ENCODE measurements around the gene MDM4.

Gene MDM4

DNA sequence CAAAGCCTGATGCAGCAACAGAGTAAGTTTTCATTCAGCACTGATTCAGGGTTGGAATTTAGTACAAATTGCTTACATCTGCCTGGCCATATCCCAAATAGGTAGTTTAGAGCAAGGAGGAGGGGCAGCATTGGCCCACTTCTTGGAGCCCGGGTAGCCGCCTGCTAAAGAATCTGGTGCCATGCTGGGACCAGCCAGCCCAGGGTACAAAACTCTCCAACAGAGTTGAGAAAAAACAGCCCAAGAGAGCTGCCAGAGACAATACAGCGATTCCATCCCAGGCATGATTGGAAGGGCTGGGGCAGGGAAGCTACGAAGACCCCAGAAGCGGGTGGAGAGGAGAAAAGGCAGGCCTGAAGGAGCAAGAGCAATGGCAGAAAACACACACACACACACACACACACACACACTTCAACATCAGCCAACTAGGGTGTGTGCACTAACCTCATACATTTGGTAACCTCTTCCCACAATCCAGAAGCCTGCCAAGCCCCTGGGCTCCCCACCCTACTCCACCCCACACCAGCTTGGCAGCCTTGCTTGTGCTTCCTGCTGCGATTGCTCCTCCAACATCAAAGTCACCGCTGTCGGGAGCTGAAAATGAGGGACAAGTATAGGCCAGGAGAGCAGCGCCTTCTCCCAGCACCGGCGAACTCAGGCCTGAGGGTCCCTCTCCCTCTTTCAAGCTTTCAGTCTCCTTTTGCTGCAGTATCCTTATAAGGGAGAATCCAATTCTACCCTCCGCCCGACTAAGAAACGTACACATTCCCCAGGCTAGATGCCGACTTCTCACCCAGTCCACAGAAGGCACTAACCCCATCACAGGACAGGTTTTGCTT is 22.8 kb upstream of the MDM4 start:
- DNase-seq (ENCODE audit: low spot score), result no peak

DNA sequence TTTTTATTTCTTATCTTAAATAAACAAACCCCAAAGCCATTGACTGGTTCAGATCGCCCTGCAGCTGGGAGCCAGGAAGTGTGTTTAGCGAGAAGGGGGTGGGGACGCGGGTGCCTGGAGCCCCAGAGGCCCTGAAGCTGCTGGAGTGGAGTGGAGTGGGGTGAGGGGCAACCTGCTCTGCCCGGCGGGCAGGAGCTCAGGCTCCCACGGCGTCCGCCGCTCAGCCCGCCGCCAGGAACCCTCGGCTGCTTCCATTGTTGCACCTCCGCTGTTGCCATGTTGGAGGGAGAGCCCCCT is 22.3 kb upstream of the MDM4 start:
- DNase-seq (ENCODE audit: low spot score), result peak; percentile 50

DNA sequence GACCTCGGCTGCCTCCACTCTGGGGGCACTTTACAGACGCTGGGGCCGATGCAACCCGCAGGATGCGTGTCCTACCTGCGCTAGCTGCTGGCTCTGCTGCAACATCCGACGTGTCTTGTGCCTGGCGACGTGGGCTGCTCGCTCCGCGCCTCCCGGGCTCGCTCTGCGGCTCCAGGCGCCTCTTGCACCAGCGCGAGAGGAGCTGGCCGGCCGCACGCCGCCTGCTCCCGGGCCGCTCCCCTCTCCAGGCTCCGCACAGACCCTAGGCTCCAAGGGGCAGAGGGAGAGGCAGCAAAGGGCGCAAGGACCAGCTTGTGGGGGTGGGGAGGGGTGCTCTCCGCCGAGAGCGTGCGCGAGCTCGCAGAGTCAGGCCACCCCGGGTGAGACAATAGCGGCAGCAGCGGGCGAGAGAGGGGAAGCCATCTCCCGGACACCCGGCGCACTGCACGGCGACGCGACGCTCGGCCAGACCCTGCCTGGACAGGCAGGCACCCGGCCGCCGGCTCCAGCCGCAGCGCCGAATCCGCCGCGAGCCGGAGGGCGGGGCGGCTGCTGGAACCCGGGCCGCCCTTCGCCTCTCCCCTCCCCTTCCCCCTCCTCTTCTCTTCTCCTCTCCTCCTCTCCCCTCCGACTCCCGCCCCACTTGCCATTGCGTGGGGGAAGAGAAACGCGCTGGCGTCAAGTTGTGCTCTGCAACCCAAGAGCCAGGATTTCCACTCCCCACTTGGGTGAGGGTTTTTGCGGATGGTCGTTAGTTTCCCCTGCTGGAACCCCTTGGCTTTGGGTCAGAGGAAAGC is 21.7 kb upstream of the MDM4 start, which contains the start of gene PIK3C2B:
TSS of gene PIK3C2B (minus strand) at position 525 of the 797 bp plus-strand sequence. CDS start 25,003 bp downstream, outside the sequence.
- peak; percentile 78 for DNase-seq (ENCODE audit: low spot score)

DNA sequence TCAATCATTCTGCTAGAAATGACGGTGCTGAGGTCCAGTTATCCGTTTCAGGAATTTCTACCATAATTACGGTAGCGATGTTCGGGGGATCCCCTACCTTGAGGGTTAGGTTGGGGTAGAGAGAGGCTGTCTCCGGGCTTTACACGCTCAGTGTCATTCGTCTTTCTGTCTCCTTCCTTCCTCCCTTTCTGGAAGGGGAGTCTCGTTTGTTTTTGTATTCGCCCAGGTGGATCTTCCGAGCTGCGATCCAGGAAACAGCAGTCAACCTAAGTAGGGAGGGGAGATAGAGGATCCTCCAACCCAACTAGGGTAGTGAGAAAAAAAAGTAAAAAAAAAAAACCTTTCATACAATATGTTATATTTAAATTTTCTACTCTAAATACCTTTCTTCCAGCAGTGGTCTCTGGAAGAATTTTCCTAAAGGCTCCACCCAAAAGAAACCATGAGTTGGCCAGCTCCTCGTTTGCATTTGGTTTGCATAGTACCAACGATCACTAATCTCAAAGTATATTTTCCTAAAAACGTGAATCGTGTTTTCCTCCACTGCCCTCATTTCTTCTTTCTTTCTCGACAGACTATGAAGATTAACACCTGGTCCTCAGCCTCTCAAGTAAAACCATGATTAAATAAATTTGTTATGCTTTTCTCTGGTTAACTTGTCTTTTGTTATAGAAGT is 21.0 kb upstream of the MDM4 start:
- DNase-seq (ENCODE audit: low spot score), result peak; percentile 57

DNA sequence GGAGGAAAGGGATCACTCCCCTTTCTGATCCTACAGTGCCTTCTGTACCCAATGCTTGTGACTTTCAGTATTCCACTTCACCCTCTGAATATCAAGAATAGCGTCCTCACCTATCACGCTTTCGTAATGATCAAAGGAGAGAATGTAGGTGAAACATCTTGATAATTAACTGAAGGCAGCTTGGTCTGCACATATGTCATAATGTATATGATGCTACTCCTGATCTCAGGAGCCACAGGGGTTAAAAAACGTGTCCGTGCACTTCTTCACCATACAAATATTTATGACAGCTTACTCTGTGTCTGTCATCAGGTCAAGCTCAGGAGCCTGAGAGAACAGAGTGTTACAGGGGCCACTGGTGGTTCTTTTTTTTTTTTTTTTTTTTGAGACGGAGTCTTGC is 20.4 kb upstream of the MDM4 start:
- no peak for DNase-seq (ENCODE audit: low spot score)

DNA sequence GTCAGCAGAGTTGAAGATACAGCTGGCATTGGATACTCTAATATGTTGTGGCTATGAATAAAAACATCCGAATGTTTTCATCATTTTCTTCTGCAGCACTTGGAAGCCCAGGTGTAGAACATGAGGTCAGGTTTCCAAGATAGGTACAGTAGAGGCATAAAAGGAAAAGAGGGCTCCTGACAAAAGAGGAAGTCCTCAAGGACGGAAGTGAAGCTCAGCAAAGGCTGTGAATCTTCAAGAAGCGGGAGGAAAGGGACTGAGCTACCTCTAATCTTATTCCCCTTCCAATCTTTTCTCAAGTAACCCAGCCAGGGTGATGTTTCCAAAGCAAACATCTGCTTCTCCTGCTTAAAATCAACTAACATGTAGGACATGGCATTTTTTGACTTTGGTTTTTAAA is 17.2 kb upstream of the MDM4 start:
- DNase-seq (ENCODE audit: low spot score), result no peak

DNA sequence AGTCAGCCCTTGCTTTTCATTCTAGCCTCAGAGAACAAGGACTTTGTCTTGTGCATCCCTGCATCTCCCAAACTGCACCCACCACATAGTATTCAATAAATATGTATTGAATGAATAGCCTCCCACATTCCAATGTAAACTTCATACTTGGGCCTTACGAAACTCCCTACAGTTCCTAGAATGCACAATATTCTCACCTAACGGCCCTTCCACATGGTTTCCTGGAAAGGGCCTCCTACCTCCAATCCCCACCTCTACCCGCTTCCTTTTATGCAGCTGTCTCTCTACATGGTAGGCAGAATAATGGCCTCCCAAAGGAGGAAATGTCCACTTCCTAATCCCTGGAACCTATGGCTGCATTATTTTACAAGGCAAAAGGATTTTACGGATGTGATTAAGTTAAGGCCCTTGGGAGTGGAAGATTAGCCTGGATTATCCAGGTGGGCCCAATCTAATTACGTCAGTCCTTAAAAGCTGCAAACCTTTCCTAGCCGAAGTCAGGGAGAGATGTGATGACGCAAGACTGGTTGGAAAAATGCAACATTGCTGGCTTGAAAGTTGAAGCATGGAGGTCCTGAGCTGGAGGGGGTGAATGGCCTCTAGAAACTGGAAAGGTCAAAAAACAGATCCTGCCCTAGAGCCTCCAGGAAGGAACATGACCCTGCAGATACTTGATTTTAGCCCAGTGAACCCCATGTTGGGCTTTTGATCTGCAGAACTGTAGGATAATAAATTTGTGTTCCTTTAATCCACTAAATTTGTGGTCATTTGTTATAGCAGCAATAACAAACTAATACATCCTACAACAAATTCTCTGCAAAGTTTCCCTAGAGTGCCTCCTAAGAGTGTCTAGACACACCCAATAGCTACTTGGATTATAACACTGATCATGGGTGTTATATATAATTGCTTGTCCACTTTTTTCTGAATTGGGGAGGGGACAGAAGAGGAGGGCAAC is 16.4 kb upstream of the MDM4 start:
- DNase-seq (ENCODE audit: low spot score), result no peak

DNA sequence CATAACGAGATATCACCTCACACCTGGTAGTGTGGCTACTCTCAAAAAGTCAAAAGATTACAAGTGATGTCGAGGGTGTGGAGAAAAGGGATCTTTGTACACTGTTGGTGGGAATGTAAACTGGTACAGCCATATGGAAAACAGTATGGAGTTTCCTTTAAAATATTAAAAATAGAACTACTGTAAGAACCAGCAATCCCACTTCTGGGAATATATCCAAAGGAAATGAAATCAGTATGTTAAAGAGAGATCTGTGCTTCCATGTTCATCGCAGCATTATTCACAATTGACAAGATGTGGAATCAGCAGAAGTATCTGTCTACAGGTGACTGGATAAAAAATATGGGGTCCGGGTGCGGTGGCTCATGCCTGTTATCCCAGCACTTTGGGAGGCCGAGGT is 14.0 kb upstream of the MDM4 start:
- no peak for DNase-seq (ENCODE audit: low spot score)

DNA sequence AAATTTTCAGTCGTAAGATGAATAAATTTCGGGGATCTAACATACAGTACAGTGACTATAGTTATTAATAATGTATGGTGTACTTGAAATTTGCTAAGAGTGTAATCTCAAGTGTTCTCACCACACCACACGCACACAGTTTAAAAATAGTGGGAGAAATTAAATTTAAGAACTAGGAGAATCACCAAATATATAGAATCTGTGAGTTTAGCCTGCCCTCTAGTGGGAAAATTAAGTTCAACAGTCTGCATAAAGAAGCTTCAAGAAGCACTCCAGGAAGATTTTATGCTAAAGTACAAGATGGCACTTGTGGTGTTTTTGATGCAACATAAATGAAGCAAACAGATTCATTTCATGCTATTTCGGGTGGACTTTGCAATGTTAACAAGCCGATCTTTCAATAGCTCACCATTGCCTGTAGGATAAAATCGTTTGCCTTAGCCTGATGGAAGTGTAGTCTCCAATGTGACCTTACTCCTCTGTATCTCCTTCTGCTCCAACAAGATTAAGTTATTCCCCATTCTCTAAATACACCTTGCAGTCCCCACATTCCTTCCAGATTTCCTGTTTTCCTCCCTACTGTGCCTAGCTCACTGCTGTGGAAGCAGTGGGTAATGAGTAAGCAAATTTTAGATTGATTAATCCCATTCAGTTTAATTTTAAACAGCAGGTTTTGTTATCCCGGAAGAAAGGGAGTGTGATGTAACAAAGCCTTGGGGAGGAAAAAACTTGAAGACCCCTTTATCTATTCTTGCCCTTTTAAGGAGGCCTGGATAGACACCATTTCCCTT is 12.9 kb upstream of the MDM4 start:
- peak; percentile 77 for DNase-seq (ENCODE audit: low spot score)

DNA sequence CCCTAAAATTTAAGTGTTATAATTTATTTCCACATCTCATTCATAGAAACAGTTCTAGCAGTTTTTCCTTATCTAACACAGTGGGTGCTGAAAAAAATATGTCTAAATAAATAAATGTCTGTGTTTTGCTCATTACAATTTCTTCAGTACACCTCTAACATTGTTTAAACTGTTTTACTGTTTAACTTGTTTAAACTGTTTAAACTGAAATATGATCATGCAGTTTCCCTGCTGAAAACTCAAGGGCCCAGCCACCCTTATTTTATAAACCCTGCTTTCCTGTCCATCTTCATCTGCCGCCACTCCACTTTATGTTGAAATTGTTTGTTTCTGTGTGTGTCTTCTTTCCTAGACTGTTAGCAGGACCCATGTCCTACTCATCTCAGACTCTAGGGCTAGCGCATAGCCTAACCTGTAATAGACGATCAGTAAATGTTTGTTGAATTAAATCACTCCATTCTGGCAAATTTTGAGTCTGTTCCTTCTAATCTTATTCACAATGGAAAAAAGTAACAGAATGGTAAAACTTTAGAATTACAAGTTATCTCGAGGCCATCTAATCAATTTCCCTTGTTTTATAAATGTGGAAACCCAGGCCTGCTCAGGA is 12.2 kb upstream of the MDM4 start:
- no peak for DNase-seq (ENCODE audit: low spot score)

DNA sequence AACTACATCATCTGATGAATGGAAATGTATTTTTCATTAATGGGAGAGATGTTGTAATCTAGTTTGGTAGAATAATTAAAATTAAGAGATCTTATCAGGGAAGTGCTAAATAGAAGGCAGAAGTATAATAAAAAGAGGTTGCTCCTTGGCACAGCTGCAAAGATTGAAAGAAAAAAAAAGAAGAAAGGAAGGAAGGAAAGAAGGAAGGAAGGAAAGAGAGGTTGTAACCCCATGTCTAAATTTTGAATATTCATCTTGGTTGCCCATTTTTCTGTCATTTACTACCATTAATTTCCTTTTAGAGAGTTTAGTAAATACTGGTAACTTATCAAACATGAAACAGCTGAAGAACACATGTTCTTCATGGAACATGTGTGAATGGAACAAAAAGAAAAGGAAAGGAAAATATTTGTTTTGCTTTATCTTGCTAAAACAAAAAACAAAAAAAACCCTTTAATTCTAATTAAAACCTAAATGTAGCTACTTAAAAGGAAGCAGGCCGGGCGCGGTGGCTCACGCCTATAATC is 10.5 kb upstream of the MDM4 start:
- DNase-seq (ENCODE audit: low spot score), result no peak

DNA sequence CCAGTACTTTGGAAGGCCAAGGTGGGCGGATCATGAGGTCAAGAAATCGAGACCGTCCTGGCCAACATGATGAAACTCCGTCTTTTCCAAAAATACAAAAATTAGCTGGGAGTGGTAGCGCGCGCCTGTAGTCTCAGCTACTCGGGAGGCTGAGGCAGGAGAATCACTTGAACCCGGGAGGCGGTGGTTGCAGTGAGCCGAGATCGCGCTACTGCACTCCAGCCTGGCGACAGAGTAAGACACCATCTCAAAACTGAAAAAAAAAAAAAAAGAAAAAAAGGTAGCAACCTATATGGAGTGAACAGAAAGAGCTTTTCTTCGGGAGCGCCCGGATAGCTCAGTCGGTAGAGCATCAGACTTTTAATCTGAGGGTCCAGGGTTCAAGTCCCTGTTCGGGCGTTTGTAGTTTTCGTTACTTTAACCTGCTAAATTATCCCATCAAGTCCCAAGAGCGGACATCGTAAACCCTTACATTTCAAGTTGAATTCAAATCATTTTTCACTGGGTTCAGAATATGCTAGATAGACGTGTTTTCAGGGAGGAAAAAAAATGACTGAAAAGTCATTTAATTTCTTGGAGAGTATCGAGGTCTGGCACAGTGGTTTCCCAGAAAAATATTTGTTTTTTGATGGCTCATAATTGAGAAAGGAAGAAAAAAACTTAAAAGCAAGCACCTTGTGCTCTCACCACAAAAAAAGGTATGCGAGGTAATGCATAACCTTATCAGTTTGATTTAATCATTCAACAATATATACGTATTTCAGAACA is 9.8 kb upstream of the MDM4 start:
- DNase-seq (ENCODE audit: low spot score), result peak; percentile 91

DNA sequence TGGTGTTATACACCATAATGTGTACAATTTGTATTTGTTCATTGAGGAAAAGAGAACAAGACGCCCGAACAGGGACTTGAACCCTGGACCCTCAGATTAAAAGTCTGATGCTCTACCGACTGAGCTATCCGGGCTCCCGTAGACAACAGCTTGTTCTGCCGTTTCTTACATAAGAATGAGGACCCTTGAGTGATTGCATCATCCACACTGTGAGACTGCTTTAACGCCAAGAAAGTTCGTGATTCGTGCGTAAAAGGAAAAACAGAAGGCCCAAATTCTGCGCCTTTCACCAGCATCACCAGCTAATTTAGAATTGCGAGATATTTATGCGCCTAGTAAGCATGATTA is 9.3 kb upstream of the MDM4 start:
- peak; percentile 95 for DNase-seq (ENCODE audit: low spot score)

DNA sequence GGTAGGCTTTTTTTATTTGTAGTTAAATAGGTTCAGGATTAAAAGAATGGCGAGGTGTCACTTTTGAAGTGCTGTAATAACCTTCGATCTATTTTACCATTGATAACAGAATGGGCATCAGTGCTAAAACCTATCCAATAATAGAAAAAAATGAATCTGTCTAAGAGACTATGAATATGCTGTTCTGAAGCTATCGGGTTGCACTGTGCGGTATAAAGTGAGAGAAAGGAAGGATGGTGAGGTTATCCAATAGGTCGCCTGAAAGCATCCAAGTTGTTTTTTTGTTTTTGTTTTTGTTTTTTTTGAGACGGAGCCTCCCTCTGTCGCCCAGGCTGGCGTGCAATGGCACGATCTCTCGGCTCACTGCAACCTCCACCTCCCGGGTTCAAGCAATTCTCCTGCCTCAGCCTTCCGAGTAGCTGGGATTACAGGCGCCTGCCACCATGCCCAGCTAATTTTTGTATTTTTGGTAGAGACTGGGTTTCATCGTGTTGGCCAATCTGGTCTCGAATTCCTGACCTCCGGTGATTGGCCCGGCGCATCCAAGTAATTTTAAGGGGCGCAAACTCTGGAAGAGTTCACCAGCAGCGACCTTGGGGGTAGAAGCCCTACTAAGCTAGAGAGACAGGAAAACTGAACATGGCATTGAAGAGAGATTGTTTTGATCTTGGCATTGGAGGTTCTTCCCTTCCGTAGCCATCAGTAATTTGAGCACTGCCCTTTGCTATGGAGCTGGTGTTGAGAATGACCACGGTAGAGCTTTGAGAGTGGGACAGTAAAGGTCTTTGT is 8.7 kb upstream of the MDM4 start:
- DNase-seq (ENCODE audit: low spot score), result peak; percentile 42

DNA sequence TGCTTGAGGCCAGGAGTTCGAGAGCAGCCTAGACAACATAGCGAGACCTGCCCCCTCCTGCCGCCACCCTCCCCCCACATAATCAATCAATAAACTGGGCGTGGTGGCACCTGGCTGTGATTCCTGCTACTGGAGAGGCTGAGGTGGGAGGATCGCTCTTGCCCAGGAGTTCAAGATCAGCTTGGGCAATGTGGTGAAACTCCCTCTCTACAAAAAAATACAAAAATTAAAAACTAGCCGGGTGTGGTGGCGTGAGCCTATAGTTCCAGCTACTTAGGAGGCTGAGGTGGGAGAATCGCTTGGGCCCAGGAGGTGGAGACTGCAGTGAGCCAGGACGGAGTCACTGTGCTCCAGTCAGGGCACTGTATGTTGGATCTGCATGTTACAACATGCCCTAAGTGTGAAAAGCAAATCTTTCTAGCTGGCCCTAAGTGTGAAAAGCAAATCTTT is 7.0 kb upstream of the MDM4 start:
- no peak for DNase-seq (ENCODE audit: low spot score)

DNA sequence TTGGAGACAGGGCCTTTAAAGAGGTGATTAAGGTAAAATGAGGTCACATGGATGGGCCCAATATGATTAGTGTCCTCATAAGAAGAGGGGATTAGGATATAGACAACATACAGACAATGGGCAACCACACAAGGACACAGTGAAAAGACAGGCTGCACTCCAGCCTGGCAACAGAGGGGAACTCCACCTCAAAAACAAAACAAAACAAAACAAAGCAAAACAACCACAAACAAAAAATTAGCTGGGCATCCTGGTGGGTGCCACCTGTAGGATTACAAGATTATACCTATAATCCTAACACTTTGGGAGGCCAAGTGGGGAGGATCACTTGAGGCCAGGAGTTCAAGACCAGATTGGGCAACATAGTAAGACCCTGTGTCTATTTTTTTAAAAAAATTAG is 4.8 kb upstream of the MDM4 start:
- DNase-seq (ENCODE audit: low spot score), result no peak

DNA sequence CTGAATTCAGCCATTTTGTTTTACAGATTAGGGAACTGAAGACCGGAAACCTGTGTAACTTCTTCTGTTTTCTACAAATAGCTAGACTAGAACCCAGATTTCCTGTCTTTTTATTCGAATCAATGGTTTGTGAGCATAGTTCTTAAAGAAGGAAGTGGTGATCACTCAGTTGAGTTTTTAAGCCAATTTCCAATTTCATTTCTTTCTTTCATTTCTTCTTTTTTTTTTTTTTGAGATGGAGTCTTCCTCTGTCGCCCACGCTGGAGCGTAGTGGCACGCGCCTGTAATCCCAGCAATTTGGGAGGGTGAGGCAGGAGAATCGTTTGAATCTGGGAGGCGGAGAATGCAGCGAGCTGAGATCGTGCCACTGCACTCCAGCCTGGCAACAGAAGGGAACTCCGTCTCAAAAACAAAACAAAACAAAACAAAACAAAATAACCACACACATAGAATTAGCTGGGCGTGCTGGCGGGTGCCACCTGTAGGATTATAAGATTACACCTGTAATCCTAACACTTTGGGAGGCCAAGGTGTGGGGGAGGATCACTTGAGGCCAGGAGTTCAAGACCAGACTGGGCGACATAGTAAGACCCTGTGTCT is 3.0 kb upstream of the MDM4 start:
- DNase-seq (ENCODE audit: low spot score), result peak; percentile 40

DNA sequence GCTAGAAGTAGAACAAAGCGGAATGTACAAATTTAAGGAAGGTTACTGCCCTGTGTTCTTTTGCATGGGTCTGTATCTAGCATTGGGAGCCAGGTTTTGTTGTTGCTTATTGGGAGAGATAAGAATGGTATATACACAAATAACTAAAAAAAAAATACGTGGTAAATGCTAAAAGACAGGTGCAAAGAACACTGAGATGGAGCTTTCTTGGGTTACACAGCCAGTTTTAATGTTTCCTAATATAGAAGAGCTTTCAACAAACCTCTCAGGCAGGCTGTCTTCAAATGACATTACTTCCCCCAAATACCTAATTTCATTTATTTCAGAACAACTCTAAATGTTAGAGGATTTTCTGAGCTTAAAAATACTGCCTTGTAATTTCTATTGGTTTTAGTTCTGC is 1.4 kb upstream of the MDM4 start:
- no peak for DNase-seq (ENCODE audit: low spot score)

All from activated CD4-positive, alpha-beta T cell treated with anti-CD3 and anti-CD28 coated beads, Interleukin-2, Interleukin-4, amounts not matched to agents 100 ng/mL and 50 ng/mL, durations not matched to agents 16 hours and 8 hours (primary cell).